Activated naive CD4-positive, alpha-beta T cell treated with anti-CD3 and anti-CD28 coated beads, Interleukin-2, amount 50 U/mL, for 16 hours (primary cell): ENCODE measurements around the gene MSRB2.
"Not testable (repeated sequence)": the region's sequence is repeated elsewhere in the genome, so short reads cannot be mapped to it uniquely, and the experiment has no call there.

Experiments
- DNase-seq: peaks from one replicate; pipeline ENCODE4 v3.0.0-alpha.2; 2020

The MSRB2 gene

DNA sequence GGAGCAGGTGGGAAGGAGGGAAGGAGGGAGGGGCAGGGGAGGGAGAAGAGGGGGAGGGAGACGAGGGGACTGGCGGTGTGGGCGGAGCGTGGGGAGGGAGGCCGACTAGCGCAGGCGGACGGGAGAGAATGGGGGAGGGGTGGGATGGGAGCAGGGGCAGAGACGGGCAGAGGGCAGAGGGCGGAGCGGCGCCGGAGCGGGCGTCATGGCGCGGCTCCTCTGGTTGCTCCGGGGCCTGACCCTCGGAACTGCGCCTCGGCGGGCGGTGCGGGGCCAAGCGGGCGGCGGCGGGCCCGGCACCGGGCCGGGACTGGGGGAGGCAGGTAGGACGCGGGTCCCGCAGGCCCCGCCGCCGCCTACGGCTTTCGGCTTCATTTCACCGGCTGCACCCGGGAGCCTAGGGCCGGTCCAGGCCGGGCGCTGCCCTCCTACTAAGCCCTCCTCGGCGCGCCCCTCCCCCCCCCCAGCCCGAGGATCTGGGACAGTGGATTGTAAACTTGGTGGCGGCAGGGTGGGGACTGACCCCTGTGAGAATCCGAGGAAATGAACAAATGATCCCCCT is at the start of gene MSRB2:
Gene MSRB2 (plus strand): TSS at position 176 of the 562 bp plus-strand sequence. CDS start 30 bp downstream, at position 206.
- DNase-seq, result peak; percentile 64

DNA sequence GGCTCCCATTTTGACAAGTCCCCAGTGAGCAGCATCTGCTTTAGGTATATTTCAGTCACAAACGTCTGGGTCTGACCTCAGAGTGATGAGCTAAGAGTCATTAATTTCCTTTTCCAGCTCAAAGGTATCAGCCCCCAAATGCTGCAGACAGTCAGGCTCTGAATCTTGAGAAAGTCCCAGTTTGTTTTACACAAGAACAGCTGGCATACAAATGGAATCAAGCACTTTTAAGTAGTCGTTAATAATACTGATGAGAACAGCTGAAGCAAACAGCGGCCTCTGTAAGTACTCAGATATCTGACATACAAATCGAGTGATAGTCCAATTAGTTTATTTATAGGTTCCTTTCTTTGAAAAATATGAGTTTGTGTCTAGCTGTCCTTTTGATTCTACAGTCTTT is 49.4 kb upstream of the MSRB2 start:
- DNase-seq, result no peak

DNA sequence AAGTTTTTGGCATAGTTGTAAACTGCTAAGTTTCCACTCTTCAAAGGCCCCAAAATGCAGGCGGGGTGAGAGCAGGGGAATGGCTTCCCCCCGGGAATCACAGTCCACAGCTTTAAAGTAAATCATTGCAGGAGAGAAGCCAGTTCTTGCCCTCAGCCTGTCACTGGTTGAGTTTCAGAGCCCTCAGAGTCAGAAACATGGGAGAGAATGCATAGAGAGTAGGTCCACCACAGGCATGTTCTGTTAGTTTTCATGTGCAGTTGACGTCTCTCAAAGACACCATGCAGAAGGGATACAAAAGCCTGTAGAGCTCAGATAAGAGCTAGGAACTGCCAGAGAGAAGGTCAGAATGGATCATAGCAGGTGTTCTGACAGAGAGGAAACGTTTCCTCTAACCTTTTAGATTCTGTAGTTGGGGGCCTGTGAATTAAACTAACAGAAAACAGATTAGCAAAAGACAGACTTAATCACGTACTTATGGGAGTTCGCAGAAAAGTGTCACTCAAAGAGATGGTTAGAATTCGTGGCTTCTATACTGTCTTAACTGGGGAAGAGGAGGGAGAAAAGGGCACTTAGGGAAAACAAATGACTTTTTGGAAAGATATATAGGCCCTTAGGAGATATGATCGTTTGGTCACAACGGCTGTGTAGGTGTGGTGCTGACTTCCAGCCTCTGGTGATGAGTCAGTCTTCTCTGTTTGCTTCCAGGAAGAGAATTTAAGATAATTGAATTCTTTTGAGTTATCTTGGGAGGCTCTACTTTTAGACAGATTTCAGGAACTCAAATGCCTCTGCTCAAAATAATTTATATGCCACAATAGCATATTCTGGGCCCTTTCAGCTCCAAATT is 48.0 kb upstream of the MSRB2 start:
- no peak for DNase-seq

DNA sequence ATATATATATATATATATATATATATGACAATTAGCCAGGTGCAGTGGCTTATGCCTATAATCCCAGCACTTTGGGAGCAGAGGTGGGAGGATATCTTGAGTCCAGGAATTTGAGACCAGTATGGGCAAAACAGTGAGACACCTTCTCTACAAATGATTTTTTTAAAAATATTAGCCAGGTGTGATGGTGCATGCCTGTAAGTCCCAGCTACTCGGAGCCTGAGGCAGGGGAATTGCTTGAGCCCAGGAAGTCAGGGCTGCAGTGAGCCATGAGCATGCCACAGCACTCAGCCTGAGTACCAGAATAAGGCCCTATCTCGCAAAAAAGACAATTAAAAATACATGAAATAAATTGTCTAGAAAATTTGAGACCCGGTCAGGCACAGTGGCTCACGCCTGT is 47.2 kb upstream of the MSRB2 start:
- no peak for DNase-seq

DNA sequence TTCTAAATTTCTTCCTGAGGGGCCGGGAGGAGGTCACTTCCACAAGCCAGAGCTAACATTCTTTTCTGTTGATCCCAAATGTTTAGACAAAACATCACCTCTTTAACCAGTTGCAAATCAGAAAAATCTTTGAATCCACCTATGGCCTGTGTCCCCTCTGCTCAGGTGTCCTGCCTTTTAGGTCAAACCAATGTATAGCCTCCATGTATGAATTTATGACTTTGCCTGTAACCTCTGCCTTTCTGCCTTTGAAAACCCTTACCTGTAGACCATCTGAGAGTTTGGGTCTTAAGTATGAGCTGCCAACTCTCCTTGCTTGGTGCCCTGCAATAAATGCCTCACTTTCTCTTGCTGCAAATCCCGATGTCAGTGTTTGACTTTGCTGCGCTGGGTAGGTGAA is 44.1 kb upstream of the MSRB2 start:
- no peak for DNase-seq

DNA sequence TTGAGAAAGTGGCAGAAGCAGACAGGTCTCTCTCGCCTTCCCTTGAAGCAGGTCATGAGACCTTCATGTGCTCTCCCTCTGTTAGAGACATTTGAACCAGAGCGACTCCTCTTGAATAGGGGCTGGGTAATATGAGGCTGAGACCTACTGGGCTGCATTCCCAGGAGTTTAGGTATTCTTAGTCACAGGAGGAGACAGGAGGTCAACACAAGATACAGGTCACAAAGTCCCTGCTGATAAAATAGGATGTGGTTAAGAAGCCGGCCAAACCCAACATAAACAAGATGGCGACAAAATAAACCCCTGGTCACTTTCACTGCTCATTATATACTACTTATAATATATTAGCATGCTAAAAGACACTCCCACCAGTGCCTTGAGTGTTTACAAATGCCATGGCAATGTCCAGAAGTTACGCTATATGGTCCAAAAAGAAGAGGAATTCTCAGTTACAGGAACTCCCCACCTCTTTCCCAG is 43.5 kb upstream of the MSRB2 start:
- DNase-seq, result no peak

DNA sequence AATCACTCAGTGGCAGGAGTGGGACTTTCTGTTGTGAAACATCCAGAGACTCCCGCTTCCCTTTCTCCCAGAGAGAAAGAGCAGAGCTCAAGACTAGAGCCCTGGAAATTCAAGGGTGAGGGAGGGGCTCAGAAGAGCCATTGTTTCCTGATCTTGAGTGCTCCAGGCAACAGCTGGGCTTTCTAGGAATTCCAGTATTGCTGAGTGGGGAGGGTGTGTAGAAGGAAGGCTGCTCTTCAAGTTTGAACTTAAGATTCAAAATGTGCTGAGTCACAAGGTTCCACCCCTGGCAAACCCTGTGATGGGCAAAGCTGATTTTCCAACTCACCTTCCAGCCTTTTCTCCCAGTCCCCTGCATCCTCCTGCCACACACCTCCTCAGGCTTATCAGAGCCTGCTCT is 42.3 kb upstream of the MSRB2 start:
- no peak for DNase-seq

DNA sequence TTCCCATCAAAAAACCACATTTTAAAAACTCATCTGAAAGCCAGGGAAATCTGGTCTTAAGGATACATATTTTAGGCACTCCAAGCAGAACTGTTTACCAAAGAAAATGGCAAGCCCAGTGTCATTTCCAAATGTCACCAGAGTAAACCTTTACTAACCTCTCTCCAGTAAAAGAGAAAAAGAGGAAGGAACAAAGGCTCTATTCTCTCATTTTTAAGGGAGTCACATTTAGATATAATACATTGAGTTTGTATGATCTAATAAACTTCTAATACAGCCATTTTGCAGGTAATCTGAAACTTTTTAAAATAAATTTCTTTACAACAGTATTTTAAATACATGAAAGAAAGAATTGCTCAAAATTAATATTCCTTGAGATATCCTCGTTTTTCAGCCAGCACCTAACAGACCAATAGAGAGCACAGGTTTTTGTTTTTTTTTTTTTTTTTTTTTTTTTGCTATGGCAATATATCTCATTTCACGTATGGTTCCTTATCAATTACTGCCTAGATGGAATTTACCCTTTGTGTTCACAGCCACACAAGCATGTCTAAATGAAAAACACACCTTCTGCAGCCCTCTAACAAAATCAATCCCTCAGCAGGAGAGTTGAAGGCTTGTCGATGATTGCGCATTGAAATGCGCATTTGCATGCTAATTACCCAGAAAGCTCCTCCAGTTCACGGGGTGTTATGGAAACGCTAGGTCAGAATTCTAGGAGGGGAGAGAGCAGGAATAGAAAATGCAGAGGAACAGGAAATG is 39.8 kb upstream of the MSRB2 start:
- DNase-seq, result no peak

DNA sequence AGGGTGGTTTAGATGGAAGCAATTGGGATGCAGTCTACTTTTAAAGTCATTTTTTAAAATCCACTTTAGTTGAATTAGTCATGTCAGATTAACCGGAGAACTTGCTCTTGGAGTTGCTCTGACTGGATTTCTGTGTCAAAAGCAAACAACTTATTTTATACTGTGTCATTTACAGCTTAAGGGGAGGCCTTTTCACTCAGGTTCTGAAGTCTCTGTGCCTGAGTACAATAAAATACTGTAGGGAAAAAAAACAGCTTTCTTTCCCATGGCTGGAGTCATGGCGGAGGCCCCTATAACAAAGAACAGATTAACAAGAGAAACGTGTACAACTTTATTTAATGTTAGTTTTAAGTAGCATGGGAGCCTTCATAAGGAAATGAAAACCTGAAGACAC is 39.2 kb upstream of the MSRB2 start:
- no peak for DNase-seq

DNA sequence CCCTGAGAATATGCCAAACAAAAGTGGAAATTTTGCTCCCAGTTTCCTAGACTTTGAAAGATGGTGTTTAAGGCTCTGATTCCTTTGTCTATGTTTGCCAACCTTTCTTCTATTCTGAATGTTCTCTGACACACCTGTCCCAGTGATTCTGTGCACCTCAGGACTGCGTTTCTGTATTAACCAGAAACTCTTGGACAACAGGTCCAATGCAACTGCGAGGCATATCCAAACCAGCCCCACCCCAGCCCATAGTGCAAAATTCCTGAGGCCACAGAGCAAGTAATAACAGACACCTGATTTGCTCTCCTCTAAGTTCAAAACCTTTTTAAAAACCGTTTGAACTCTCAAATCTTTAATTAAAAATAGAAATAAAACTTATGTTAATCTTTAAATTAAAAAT is 37.0 kb upstream of the MSRB2 start:
- no peak for DNase-seq

DNA sequence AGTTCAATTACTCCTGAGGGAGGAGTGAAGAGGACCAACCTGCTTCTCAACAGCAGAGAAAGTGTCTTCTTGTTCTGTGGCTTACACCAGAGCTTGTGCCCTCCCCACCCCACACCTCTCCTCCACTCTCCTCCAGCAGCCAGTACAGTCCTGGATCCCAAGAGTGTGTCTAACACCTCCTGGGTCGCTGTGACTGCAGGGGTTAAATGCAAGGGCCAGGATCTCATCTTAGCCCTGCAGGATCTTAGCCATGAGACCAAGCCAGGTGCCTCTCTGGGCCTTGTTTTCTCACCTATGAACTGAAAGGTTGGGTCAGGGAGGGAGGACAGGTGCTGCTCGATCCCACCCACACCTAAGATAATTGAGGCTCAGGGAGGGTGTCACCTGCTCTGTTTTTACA is 34.5 kb upstream of the MSRB2 start:
- no peak for DNase-seq

DNA sequence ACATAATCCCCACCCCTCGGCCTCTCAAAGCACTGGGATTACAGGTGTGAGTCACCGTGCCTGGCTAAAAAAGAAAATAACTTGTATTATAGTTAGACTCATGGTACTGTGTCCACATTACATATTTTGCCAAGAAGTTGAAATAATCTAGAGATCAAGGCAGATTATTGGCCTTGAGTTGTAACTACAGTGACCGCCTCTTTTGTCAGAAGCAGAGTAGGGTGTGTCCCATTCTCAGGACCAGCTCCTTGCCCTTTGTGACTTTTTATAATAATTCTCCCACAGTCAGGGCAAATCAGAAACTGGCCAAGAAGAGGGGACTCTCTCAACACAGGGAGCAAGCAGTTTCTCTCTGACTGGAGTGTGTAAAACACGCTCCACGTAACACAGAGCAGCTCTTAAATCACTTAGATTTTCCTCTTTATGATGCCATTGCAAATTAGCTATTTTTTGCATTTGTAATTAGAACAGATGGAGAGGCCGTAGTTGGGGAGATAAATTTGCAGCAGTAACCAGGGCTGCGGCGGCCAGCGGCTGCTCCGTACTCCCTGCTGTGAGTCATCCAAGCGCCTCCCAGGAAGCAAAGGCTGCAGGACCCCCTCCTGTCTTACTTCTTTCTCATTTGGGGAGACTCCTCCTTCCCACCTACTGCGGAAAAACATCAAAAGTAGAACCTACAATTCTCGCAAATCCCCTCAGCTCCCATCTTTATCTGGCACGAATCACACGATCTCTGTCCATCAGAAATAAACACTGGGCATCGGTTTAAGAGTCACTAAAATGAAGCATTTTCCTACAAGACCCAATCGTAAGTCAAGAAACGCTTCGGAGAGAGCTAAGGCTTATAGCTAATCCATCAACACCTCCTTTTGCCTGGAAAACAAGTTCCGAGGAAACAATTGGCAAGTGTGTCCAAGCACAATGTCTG is 32.1 kb upstream of the MSRB2 start:
- no peak for DNase-seq

DNA sequence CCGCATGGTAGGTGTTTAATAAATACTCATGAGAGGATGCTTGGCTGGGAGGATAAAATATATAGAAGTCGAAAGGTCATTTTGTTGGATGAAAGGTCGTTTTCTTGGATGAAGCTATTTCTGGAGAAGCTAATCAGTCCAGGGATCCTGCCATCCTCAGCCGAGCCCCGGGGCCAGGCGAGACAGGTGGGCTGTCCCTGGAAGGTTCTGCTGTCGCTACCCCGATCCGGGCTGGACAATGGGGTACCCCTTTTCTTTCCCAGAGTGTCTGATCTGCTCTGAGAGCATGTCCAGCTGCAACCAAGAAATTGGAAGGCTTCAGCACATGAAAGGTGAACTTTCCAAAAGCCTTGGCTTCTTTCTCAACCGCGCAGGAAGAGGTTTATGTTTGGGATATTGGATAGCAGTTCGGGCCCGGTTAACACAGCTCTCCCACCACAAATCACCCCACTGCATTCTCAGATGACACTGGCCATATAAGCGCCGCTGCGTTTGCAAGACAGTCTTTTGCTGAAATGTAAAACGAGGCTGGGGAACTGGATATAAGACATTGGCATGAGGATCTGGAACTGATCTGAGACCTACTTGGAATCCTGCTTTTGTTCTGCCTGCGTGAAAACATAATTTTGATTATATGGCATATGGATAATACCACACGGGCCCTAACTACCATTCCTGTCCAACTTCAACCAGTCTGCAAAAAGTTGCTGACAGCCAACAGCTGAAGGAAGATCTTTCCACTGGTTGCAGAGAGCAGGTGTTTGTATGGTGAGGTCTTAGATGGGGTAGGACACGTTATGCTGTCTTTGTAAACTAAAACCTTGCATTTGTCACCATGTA is 31.2 kb upstream of the MSRB2 start:
- DNase-seq, result no peak

DNA sequence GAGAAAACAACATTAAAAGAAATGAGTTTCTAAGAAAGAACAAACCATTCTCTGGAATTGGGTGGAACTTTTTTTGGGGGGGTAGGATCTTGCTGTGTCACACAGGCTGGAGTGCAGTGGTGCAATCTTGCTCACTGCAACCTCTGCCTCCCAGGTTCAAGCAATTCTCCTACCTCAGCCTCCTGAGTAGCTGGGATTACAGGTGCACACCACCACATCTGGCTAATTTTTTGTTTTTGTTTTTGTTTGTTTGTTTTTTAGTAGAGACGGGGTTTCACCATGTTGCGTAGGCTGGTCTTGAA is 30.6 kb upstream of the MSRB2 start:
- not testable (repeated sequence) for DNase-seq

DNA sequence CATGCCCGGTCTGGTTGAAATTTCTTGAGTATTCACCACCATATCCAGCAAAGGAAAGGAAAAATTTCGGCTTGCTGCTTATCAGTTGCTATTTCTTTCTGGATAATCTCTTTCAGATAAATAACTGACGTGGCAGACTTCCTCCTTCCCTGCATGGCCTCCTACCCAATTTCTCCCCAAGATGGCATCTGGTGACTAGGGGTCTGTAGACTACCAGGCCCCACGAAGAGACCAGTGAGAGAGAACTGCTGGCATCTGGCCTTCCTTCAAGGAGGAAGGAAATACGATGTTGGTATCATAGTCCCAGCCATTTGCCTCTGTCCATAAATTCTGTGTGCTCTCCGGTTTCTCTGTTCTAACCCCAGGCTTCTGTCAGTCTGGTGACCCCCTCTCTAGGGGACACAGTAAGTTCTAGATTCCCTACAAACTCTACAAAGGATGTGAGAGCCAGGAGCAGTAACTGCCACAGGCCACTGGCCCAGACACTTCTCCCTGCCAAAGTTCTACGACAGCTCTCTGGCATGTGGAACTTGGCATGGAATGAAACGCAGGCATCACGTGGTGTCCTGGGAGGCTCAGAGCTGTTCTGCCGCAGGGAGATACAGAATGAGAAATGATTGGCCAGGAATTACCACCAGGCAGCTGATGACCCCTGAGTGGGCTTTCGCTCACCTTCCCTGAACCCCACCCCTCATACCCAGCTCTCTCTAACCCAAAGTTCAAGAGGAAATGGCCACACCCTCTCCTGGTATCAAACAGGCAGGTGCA is 30.0 kb upstream of the MSRB2 start:
- DNase-seq, result no peak

DNA sequence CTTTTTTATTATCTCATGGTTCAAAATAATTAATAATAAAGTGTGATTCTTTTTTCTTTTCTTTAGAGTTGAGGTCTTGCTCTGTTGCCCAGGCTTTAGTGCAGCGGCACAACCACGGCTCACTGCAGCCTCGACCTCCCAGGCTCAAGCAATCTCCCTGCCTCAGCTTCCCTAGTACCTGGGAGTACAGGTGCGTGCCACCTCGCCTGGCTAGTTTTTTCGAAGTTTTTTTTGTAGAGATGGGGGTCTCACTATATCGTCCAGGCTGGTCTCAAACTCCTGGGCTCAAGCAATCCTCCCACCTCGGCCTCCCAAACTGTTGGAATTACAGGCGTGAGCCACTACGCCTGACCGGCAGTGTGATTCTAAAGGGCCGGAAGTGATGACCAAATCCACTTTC is 28.0 kb upstream of the MSRB2 start:
- no peak for DNase-seq

DNA sequence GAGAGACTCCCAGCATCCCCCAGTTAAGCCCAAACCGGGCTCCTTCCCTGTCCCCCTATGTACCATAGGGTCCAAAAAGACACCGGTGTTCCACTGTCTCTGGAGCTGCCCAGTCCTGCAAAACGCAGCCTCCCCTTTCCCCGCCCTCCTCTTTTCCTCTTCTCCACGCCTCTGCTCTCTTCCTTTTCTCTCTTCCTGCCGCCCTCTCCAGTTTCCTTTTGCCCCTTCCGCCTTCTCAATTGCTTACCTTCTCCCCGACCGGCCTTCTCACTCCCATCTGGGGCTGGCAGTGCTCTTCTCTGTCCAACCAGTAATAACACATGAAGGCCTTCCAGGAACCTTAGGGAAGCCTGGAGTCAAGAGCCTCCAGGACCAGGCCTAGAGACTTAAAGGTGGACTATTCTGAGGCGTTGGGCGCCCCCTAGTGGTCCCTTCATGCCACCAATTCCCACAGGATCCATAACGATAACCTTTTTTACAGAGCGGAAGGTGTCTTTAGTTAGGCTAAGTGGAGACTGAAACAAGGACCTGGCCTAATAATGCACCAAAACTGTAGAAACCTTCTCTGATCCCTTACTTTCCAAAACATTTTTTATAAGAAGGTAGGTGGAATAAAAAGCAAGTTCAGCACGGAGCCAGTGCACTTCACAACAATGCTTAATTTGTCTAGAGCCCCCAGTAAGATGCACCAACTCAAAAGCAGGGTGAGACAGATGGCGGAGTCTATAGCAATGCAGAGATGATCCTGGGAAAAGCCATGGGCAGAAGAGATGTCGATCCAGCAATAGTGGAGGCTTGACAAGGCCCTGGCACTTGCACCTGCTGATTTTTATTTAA is 27.2 kb upstream of the MSRB2 start:
- peak; percentile 65 for DNase-seq

DNA sequence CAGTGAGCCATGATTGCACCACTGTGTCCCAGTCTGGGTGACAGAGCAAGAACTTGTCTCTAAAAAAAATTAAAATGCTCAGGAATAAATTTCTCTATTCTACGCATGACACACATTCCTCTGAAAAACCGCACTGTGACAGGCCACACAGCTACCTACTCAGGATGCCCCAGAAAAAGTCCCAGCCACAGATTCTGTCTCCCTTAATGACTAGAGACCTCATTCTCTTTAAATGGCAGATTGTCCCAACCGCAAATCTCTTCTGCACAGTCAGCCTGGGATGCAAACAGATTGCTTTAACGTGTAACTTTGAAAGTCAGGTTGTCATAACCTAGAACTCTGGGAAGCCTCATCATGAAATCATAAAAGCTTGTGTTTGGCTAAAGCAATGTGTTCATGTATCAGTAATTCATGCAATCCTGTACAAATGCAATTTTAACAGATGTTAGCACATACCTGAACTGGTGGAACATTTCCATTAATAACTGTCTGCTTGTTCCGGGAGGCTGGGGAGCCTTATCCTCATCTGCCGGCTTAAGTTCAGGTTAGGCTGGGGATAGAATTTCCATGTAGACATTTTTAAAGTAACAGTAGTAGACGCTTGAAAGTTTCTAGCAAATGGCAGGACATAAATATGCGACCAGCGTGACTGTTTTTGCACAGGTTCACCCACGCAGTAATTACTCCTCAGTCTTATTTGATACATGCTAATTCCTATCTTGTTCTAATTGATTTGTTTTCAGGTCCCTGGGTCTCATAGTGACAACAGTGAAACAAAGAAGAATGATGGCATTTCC is 26.2 kb upstream of the MSRB2 start:
- DNase-seq, result no peak
